Measurements from ENCODE around the gene SOX1. TPM values are rescaled to one million over a fixed set of nuclear protein-coding genes. Genes with fewer than 3 reads are reported as not detected.
A peak's percentile ranks its signal among the peaks of the same experiment; 100 is the strongest.

SOX1 gene
- polyA plus RNA-seq (2013, experiment 1 of 2): 6.5 TPM
- 11.5 TPM for polyA plus RNA-seq (2013, experiment 2 of 2)

DNA sequence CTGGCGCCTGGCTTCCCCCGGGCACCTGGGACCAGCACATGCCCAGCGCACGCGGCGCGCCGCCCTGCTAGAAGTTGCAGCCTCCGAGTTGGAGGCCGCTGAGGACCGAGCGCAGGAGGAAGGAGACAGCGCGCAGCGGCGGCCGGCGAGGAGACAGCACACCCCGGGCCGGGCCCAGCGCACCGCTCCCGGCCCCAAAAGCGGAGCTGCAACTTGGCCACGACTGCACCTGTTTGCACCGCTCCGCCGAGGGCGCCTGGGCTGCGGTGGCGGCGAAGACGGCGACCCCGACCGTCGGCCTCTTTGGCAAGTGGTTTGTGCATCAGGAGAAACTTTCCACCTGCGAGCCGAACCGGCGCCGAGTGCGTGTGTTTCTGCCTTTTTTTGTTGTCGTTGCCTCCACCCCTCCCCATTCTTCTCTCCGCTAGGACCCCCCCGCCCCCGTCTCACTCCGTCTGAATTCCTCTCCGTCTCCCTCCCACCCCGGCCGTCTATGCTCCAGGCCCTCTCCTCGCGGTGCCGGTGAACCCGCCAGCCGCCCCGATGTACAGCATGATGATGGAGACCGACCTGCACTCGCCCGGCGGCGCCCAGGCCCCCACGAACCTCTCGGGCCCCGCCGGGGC lies at the start of gene SOX1:
Gene SOX1, plus strand, starts transcription at position 34 of the 626 bp plus-strand sequence. Its CDS starts 510 bp downstream, at position 544.
- H3K36me3 ChIP-seq (ENCODE audit: insufficient read depth, low read length): no peaks in the 10 kb centered on the region
- H3K27ac ChIP-seq (ENCODE audit: low read depth, low read length): no peak within 1 kb of the TSS
- WGBS: under 1% methylated on average over 66 of the region's 66 CpGs
- no peaks in the 10 kb centered on the region for H3K9me3 ChIP-seq (ENCODE audit: insufficient read depth, low read depth, low read length)
- peaks cover 95% of the 10 kb centered on the region for H3K27me3 ChIP-seq (ENCODE audit: insufficient read depth, low read length)
- H3K4me3 ChIP-seq (ENCODE audit: low read length): peak within 1 kb of the TSS; percentile 47
- H3K4me1 ChIP-seq (ENCODE audit: insufficient read depth, low read length): peaks cover under 1% of the 10 kb centered on the region; the same call in 1 of the 2 replicates
- H3K9ac ChIP-seq (ENCODE audit: low read depth, low read length): no peak within 1 kb of the TSS

DNA sequence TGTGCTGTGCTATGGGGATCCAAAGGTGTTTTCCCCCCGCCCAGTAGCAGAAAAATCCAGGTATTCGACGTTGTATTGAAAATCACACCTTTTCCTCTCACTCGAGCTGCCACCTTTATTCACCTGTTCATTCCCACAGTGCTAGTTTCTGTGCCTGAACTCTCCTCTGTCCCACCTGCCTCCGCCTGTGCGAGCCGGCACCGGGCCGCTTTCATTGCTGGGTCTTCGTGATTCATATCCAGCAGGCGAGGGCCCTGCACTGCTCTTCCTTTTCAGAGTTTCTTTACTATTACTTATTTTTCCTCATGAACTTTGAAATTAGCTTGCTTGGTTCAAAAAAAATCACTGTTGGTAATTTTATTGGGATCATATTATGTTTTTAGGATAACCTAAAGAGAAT lies 42.4 kb upstream of the SOX1 start:
- Histone ChIP-seq H3K9ac (ENCODE audit: low read depth, low read length) (no peak overlapping the region), H3K36me3 (ENCODE audit: insufficient read depth, low read length) (no peaks in the 10 kb centered on the region), H3K9me3 (ENCODE audit: insufficient read depth, low read depth, low read length) (no peaks in the 10 kb centered on the region), H3K27me3 (ENCODE audit: insufficient read depth, low read length) (no peaks in the 10 kb centered on the region), H3K27ac (ENCODE audit: low read depth, low read length) (no peak overlapping the region), H3K4me1 (ENCODE audit: insufficient read depth, low read length) (no peaks in the 10 kb centered on the region), H3K4me3 (ENCODE audit: low read length) (no peak overlapping the region)
- WGBS: 94% methylated on average over 11 of the region's 11 CpGs

DNA sequence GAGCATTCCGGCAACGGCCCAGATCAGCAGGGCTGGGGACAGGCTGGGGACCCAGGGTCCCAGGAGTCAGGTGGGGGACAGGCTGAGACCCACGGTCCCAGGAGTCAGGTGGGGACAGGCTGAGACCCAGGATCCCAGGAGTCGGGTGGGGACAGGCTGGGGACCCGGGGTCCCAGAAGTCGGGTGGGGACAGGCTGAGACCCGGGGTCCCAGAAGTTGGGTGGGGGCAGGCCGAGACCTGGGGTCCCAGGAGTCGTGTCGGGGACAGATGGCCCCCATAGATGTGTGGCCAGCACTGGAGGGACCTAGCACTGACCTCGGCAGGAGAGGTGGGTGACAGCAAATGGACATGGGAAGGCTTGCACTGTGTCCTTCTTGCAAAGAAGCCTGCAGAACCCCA lies 39.7 kb upstream of the SOX1 start:
- Histone ChIP-seq H3K27me3 (ENCODE audit: insufficient read depth, low read length) (no peaks in the 10 kb centered on the region), H3K4me1 (ENCODE audit: insufficient read depth, low read length) (no peaks in the 10 kb centered on the region), H3K9me3 (ENCODE audit: insufficient read depth, low read depth, low read length) (no peaks in the 10 kb centered on the region), H3K4me3 (ENCODE audit: low read length) (no peak overlapping the region), H3K27ac (ENCODE audit: low read depth, low read length) (no peak overlapping the region), H3K36me3 (ENCODE audit: insufficient read depth, low read length) (no peaks in the 10 kb centered on the region), H3K9ac (ENCODE audit: low read depth, low read length) (no peak overlapping the region)
- 89% methylated on average over 11 of the region's 11 CpGs for WGBS

DNA sequence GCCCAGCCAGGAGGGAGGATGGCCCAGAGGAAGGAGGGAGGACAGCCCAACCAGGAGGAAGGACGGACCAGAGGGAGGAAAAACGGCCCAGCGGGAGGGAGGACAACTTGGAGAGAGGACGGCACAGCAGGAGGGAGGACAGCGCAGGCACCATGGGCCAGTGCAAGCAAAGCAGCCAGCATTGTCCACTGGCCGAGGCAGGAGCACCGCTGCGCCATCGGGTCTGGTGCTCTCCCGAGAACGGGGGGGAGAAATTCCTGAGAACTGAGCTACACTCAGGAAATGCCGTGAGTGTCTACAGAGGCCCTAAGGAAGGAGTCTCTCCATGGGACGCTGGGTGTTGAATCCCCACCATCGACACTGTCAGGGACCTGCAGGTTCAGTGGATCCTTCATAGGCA lies 38.5 kb upstream of the SOX1 start:
- H3K9ac ChIP-seq (ENCODE audit: low read depth, low read length): no peak overlapping the region
- no peaks in the 10 kb centered on the region for H3K36me3 ChIP-seq (ENCODE audit: insufficient read depth, low read length)
- no peak overlapping the region for H3K27ac ChIP-seq (ENCODE audit: low read depth, low read length)
- no peak overlapping the region for H3K4me3 ChIP-seq (ENCODE audit: low read length)
- no peaks in the 10 kb centered on the region for H3K27me3 ChIP-seq (ENCODE audit: insufficient read depth, low read length)
- no peaks in the 10 kb centered on the region for H3K4me1 ChIP-seq (ENCODE audit: insufficient read depth, low read length)
- WGBS: 85% methylated on average over 14 of the region's 14 CpGs
- no peaks in the 10 kb centered on the region for H3K9me3 ChIP-seq (ENCODE audit: insufficient read depth, low read depth, low read length)

DNA sequence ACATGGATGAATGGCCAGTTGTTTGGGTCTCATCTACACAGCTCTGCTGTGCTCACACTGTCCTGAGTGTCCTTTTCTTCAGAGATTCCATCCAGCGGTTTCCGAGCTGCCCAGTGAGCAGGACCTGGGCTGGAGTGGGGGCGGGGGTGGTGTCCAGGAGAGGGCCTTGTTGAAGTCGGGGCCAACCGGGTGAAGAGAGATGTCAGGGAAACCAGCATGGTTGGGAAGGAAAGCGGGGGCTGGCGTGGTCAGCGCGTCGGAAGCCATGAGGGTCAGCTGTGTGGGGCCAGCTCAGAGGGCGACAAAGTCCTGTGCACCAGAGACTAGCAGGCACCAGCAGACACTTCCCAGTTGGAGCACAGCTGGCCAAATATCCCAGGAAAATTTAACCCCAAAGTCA lies 37.8 kb upstream of the SOX1 start:
- no peak overlapping the region for H3K4me3 ChIP-seq (ENCODE audit: low read length)
- no peaks in the 10 kb centered on the region for H3K27me3 ChIP-seq (ENCODE audit: insufficient read depth, low read length)
- H3K27ac ChIP-seq (ENCODE audit: low read depth, low read length): no peak overlapping the region
- H3K4me1 ChIP-seq (ENCODE audit: insufficient read depth, low read length): no peaks in the 10 kb centered on the region
- H3K9me3 ChIP-seq (ENCODE audit: insufficient read depth, low read depth, low read length): no peaks in the 10 kb centered on the region
- no peaks in the 10 kb centered on the region for H3K36me3 ChIP-seq (ENCODE audit: insufficient read depth, low read length)
- no peak overlapping the region for H3K9ac ChIP-seq (ENCODE audit: low read depth, low read length)
- 92% methylated on average over 11 of the region's 11 CpGs for WGBS

DNA sequence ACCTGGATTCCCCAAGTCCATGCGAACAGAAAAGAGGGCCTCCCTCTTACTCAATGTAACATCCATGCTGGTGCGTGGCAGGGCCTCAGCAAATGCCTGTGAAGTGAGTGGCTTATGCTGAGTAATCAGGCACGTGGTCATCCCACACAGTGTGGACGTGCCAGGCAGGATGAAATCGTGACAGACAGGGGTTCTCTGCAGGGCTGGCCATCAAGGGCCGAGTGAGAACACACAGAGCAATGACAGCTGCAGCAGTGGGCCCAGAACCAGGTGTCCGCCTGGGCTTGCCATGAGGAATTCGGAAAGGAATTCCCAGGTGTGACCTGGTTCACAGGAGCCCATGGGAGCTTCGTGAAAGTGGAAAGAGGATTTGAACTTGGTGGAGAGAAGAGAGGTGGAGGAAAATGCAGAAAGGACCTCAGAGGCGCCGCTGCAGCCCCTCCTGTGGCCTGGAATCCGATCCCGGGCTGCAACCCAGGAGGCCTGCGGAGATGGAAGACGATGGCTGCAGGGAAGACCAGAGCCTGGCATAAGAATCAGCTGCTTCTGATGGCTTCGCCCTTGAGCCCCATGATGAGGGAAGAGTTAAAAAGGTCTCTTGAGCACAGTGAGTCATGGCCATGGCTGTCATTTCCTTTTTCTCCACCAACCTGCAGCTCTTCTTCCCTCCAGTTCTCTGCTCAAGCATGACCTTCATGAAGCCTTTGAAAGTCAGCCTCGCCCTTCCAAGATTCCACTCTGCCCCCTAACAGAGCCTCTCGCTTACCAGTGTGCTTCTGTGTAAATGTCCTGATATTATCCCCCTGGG lies 34.6 kb upstream of the SOX1 start:
- Histone ChIP-seq H3K27ac (ENCODE audit: low read depth, low read length) (no peak overlapping the region), H3K36me3 (ENCODE audit: insufficient read depth, low read length) (no peaks in the 10 kb centered on the region), H3K9me3 (ENCODE audit: insufficient read depth, low read depth, low read length) (no peaks in the 10 kb centered on the region), H3K4me1 (ENCODE audit: insufficient read depth, low read length) (no peaks in the 10 kb centered on the region), H3K27me3 (ENCODE audit: insufficient read depth, low read length) (no peaks in the 10 kb centered on the region), H3K4me3 (ENCODE audit: low read length) (no peak overlapping the region), H3K9ac (ENCODE audit: low read depth, low read length) (no peak overlapping the region)
- WGBS: 85% methylated on average over 18 of the region's 18 CpGs

DNA sequence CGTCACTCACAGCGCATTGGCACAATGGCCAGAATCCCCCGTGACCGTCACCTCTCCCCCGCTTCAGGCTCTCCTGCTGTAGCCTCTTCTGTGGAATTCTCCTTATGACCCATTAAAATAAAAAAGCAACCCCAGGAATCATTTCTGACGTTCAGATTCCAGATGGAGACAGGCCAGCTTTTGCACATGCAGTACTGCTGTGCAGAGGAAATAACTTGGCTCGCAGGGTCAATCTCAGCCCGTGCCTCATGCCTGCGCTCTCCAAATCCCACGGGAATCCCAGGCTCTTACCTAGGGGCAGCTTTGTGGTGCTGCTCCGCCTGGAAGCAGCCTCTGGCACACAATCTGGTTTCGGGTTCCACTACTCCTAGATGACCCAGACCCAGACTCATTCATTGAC lies 32.7 kb upstream of the SOX1 start:
- Histone ChIP-seq H3K27me3 (ENCODE audit: insufficient read depth, low read length) (no peaks in the 10 kb centered on the region), H3K9ac (ENCODE audit: low read depth, low read length) (no peak overlapping the region), H3K4me1 (ENCODE audit: insufficient read depth, low read length) (no peaks in the 10 kb centered on the region), H3K36me3 (ENCODE audit: insufficient read depth, low read length) (no peaks in the 10 kb centered on the region), H3K4me3 (ENCODE audit: low read length) (no peak overlapping the region), H3K9me3 (ENCODE audit: insufficient read depth, low read depth, low read length) (no peaks in the 10 kb centered on the region), H3K27ac (ENCODE audit: low read depth, low read length) (no peak overlapping the region)
- 93% methylated on average over 12 of the region's 12 CpGs for WGBS

DNA sequence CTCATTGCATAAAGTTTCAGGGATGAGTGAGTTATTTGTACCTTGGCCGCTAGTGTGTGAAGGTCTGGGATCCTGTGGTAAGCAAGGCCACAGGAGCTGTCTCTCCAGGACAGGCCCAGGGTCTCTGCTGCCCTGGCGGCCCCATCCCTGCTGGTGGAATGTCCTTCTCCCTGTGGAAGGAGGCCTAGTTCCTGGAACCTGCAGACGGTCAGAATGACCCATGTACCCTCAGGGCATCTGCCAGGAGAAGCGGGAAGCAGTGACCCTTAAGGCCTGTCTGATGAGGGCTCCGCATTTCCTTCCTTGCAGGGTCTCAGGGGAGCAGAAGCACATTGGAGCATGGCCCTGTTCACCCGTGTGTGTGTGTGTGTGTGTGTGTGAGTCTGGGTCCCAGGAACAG lies 32.1 kb upstream of the SOX1 start:
- H3K36me3 ChIP-seq (ENCODE audit: insufficient read depth, low read length): no peaks in the 10 kb centered on the region
- H3K27me3 ChIP-seq (ENCODE audit: insufficient read depth, low read length): no peaks in the 10 kb centered on the region
- WGBS: 73% methylated on average over 6 of the region's 6 CpGs
- no peaks in the 10 kb centered on the region for H3K9me3 ChIP-seq (ENCODE audit: insufficient read depth, low read depth, low read length)
- no peaks in the 10 kb centered on the region for H3K4me1 ChIP-seq (ENCODE audit: insufficient read depth, low read length)
- no peak overlapping the region for H3K9ac ChIP-seq (ENCODE audit: low read depth, low read length)
- no peak overlapping the region for H3K4me3 ChIP-seq (ENCODE audit: low read length)
- H3K27ac ChIP-seq (ENCODE audit: low read depth, low read length): no peak overlapping the region

DNA sequence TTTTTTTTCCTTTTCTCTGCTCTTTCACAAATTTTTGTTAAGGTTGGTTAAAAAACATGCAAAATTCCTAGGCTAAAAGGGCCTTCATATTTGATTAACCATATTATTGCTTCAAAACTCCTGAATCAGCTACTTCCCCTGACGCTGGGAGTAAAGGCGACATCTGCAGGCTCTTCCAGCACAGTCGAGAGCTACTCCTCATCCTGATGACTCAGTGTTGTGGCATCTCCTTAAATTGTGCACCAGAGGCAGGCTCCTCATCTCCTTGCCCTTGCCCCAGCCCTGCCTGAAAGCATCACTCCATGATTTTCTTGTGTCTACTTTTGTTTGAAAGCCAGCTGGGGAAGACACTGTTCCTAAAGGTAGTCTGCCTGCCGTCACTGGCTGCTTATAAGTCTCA lies 24.5 kb upstream of the SOX1 start:
- H3K36me3 ChIP-seq (ENCODE audit: insufficient read depth, low read length): no peaks in the 10 kb centered on the region
- H3K27ac ChIP-seq (ENCODE audit: low read depth, low read length): no peak overlapping the region
- H3K4me1 ChIP-seq (ENCODE audit: insufficient read depth, low read length): no peaks in the 10 kb centered on the region
- no peaks in the 10 kb centered on the region for H3K27me3 ChIP-seq (ENCODE audit: insufficient read depth, low read length)
- no peak overlapping the region for H3K9ac ChIP-seq (ENCODE audit: low read depth, low read length)
- H3K4me3 ChIP-seq (ENCODE audit: low read length): no peak overlapping the region
- H3K9me3 ChIP-seq (ENCODE audit: insufficient read depth, low read depth, low read length): peaks cover 15% of the 10 kb centered on the region
- 56% methylated on average over 4 of the region's 4 CpGs for WGBS

DNA sequence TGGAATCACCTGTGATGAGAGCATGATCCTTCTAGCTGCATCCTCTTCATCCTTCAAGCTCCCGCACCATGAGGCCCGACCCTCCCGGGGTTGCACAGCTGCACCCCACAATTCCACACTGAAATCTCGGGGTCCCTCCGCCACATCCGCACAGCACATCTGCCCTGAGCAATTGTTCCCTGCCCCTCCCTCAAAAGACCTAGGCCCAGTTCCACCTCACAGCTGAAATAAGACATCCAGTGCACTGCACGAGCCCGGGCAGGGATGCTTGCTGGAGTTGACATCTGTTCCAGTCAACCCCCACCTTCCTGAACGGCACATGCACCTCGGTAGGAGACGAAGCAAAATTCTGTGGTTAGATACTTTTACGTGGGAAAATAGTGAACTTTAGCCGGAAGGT lies 14.7 kb upstream of the SOX1 start:
- Histone ChIP-seq H3K27me3 (ENCODE audit: insufficient read depth, low read length) (peaks cover 89% of the 10 kb centered on the region), H3K9ac (ENCODE audit: low read depth, low read length) (no peak overlapping the region), H3K27ac (ENCODE audit: low read depth, low read length) (no peak overlapping the region), H3K4me1 (ENCODE audit: insufficient read depth, low read length) (peaks cover 10% of the 10 kb centered on the region; the same call in 1 of the 2 replicates), H3K4me3 (ENCODE audit: low read length) (no peak overlapping the region), H3K36me3 (ENCODE audit: insufficient read depth, low read length) (no peaks in the 10 kb centered on the region), H3K9me3 (ENCODE audit: insufficient read depth, low read depth, low read length) (no peaks in the 10 kb centered on the region)
- 60% methylated on average over 11 of the region's 13 CpGs for whole genome bisulfite sequencing

DNA sequence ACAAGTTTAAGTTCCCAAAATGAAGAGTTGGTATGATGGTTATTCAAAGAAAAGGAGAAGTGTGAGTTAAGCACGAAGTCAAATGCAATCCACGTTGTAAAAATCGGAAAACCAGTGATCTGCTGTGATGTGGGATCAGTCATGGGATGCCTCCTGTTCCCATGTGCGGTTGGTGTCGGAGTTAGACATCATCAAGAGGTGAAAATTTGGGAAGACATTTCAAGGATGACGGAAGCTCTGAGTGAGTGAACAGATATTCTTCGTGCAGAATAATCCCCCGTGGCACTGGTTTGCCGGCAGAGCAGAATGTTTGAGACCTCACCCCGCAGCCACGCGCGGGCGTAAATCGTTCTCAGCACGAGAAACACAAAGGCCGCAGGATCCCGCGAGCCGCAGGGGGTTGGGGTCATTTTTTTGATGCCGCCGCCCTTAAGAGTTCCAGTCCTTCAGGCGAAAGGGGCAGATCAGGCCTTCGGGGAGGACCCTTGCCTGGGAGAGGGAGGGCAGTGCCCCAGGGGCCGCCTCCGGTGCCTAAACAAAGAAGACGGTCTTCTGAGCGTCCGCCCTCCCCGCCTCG lies 13.7 kb upstream of the SOX1 start:
- peaks cover 99% of the 10 kb centered on the region for H3K27me3 ChIP-seq (ENCODE audit: insufficient read depth, low read length)

More for the DNA sequence above, 13.7 kb upstream of the SOX1 start:
- H3K4me3 ChIP-seq (ENCODE audit: low read length): peak overlapping the region; percentile 40
- no peaks in the 10 kb centered on the region for H3K36me3 ChIP-seq (ENCODE audit: insufficient read depth, low read length)
- H3K9me3 ChIP-seq (ENCODE audit: insufficient read depth, low read depth, low read length): no peaks in the 10 kb centered on the region
- no peak overlapping the region for H3K27ac ChIP-seq (ENCODE audit: low read depth, low read length)
- no peak overlapping the region for H3K9ac ChIP-seq (ENCODE audit: low read depth, low read length)
- 3% methylated on average over 31 of the region's 31 CpGs for WGBS
- H3K4me1 ChIP-seq (ENCODE audit: insufficient read depth, low read length): peaks cover 13% of the 10 kb centered on the region; the same call in 1 of the 2 replicates
